Caco-2 (cell line): Measurements from ENCODE around the gene E2F4. TPM values are rescaled to one million over a fixed set of nuclear protein-coding genes. Genes with fewer than 3 reads are reported as not detected.

Source experiments
- BruUV-seq: library from RNA; stranded (reverse); fragments of 400-500 nt; replicated peaks from 2 replicates; lab custom pipeline; 2021; lab: Mats Ljungman, UMichigan
- CTCF ChIA-PET: fragments of 300-600 bp; sonication (Branson Sonifier 250); formaldehyde crosslinking; loops from one replicate; lab custom pipeline; 2022; ENCODE audit warnings: antibody characterized with exemption; lab: Charles Lee
- POLR2A ChIA-PET: fragments of 300-600 bp; sonication (Branson Sonifier 250); formaldehyde crosslinking; loops from one replicate; lab custom pipeline; 2022; ENCODE audit warnings: antibody characterized with exemption; lab: Charles Lee
- DNase-seq, 2 experiments: peaks; one replicate each; pipeline versions ENCODE4 v3.0.0 to v3.0.0-alpha.2; 2020 to 2022
- H3K27me3 ChIP-seq: replicated peaks from 2 replicates; pipeline ENCODE4 v1.6.0; 2011; ENCODE audit warnings: low read length; ENCODE audit not compliant: control insufficient read depth, insufficient read depth
- H3K36me3 ChIP-seq: 2 replicates; pipeline ENCODE4 v1.5.1; 2011; ENCODE audit warnings: low read length; ENCODE audit not compliant: control insufficient read depth, insufficient read depth
- H3K4me1 ChIP-seq: fragments of 250-450 bp; sonication (Bioruptor Pico); 2 replicates; pipeline ENCODE4 v1.5.1; 2020; ENCODE audit warnings: mild to moderate bottlenecking
- H3K4me3 ChIP-seq: 2 replicates; pipeline ENCODE4 v1.5.1; 2011; ENCODE audit warnings: low read depth, mild to moderate bottlenecking, control low read depth, low read length
- H3K9me3 ChIP-seq: fragments of 250-450 bp; sonication (Bioruptor Pico); 2 replicates; pipeline ENCODE4 v1.5.1; 2020; ENCODE audit warnings: mild to moderate bottlenecking, moderate library complexity
- H3K27ac Mint-ChIP-seq: one replicate; pipeline ENCODE4 v1.8.0; 2022; ENCODE audit warnings: mixed read lengths; ENCODE audit not compliant: unreplicated experiment
- H3K27me3 Mint-ChIP-seq: one replicate; pipeline ENCODE4 v1.8.0; 2022; ENCODE audit warnings: mixed read lengths; ENCODE audit not compliant: insufficient read depth, unreplicated experiment
- H3K36me3 Mint-ChIP-seq: one replicate; pipeline ENCODE4 v1.8.0; 2022; ENCODE audit warnings: mild to moderate bottlenecking, mixed read lengths; ENCODE audit not compliant: insufficient read depth, unreplicated experiment
- H3K4me1 Mint-ChIP-seq: one replicate; pipeline ENCODE4 v1.8.0; 2022; ENCODE audit warnings: low read depth, mixed read lengths; ENCODE audit not compliant: unreplicated experiment
- H3K4me3 Mint-ChIP-seq: one replicate; pipeline ENCODE4 v1.8.0; 2022; ENCODE audit warnings: mild to moderate bottlenecking, moderate library complexity, mixed read lengths; ENCODE audit not compliant: unreplicated experiment
- H3K9me3 Mint-ChIP-seq: one replicate; pipeline ENCODE4 v1.8.0; 2022; ENCODE audit warnings: mixed read lengths; ENCODE audit not compliant: unreplicated experiment
- intact Hi-C: fragments of 100-400 bp; cut with micrococcal nuclease; formaldehyde crosslinking; loops from one replicate; pipeline ENCODE4 v1.10.0; 2022; ENCODE audit not compliant: unreplicated experiment
- total RNA-seq: library from RNA; stranded (reverse); gene quantifications from 2 replicates; pipeline ENCODE4 v1.2.3, GENCODE V29; 2022
- TF ChIP-seq, protein P1 (sequence below), 2 experiments: fragments of 200-600 bp in 1 of 2; IDR thresholded peaks; 1 replicate in 1 of 2; 2 replicates in 1 of 2; pipeline versions ENCODE4 v1.5.1 to v1.8.0; 2011 to 2022; ENCODE audit warnings: antibody characterized with exemption in 1 of 2, control low read depth in 1 of 2, inconsistent platforms in 1 of 2, low read depth in 1 of 2, low read length in 1 of 2, mild to moderate bottlenecking in 1 of 2, moderate library complexity in 1 of 2; ENCODE audit not compliant: insufficient read depth in 1 of 2, severe bottlenecking in 1 of 2, unreplicated experiment in 1 of 2

The E2F4 gene
- total RNA-seq, 1 experiment from 2014 or later = 115 TPM

GRCh38 chr16:67147437-67148140, 44.4 kb upstream of the E2F4 start:
- peaks cover 4% of the 10 kb centered on the region; the same call in 1 of the 2 replicates for H3K36me3 ChIP-seq
- Mint-ChIP-seq H3K27me3 (no peaks in the 10 kb centered on the region), H3K27ac (no peak overlapping the region), H3K4me1 (no peaks in the 10 kb centered on the region), H3K36me3 (peaks cover 68% of the 10 kb centered on the region), H3K9me3 (no peaks in the 10 kb centered on the region), H3K4me3 (no peak overlapping the region)
- H3K27me3 ChIP-seq = no peaks in the 10 kb centered on the region
- CTCF ChIA-PET = no interaction called here
- H3K4me1 ChIP-seq = no peaks in the 10 kb centered on the region; the same call in none of the 2 replicates
- no peaks in the 10 kb centered on the region for H3K9me3 ChIP-seq
- H3K4me3 ChIP-seq = no peak overlapping the region
- TF ChIP-seq, protein P1, sequence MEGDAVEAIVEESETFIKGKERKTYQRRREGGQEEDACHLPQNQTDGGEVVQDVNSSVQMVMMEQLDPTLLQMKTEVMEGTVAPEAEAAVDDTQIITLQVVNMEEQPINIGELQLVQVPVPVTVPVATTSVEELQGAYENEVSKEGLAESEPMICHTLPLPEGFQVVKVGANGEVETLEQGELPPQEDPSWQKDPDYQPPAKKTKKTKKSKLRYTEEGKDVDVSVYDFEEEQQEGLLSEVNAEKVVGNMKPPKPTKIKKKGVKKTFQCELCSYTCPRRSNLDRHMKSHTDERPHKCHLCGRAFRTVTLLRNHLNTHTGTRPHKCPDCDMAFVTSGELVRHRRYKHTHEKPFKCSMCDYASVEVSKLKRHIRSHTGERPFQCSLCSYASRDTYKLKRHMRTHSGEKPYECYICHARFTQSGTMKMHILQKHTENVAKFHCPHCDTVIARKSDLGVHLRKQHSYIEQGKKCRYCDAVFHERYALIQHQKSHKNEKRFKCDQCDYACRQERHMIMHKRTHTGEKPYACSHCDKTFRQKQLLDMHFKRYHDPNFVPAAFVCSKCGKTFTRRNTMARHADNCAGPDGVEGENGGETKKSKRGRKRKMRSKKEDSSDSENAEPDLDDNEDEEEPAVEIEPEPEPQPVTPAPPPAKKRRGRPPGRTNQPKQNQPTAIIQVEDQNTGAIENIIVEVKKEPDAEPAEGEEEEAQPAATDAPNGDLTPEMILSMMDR (IDR thresholded peaks at IDR 0.05; ENCODE audit: insufficient read depth in 1 of 2, low read depth in 1 of 2, low read length in 1 of 2, severe bottlenecking in 1 of 2, unreplicated experiment in 1 of 2) = no peak
- intact Hi-C loops = no loop called here
- BruUV-seq = TSS peak; percentile 36
- DNase-seq = no peak
- POLR2A ChIA-PET = no interaction called here

GRCh38 chr16:67148221-67148620, 43.7 kb upstream of the E2F4 start:
- no peak overlapping the region for H3K4me3 Mint-ChIP-seq
- Histone ChIP-seq H3K9me3 (no peaks in the 10 kb centered on the region), H3K27me3 (no peaks in the 10 kb centered on the region), H3K4me3 (no peak overlapping the region), H3K4me1 (no peaks in the 10 kb centered on the region; the same call in none of the 2 replicates), H3K36me3 (peaks cover 4% of the 10 kb centered on the region; the same call in 1 of the 2 replicates)
- peaks cover 61% of the 10 kb centered on the region for H3K36me3 Mint-ChIP-seq
- H3K4me1 Mint-ChIP-seq = no peaks in the 10 kb centered on the region
- no peak overlapping the region for H3K27ac Mint-ChIP-seq
- intact Hi-C loops = no loop called here
- TF ChIP-seq, protein P1 (IDR thresholded peaks at IDR 0.05; ENCODE audit: insufficient read depth in 1 of 2, low read depth in 1 of 2, low read length in 1 of 2, severe bottlenecking in 1 of 2, unreplicated experiment in 1 of 2) = no peak
- TSS peak; percentile 34 for BruUV-seq
- no peaks in the 10 kb centered on the region for H3K9me3 Mint-ChIP-seq
- no peak for DNase-seq
- H3K27me3 Mint-ChIP-seq = no peaks in the 10 kb centered on the region
- ChIA-PET CTCF (interaction anchor here (0.6 kb wide), 1 partner anchor 107 kb away, joined by 6 read pairs; no protein-coding TSS in a partner anchor), POLR2A (no interaction called here)

- TF ChIP-seq, protein P1 (IDR thresholded peaks at IDR 0.05; ENCODE audit: insufficient read depth in 1 of 2, low read depth in 1 of 2, low read length in 1 of 2, severe bottlenecking in 1 of 2, unreplicated experiment in 1 of 2) = no peak
- BruUV-seq = no TSS peak
- H3K27ac Mint-ChIP-seq = no peak overlapping the region
- no peaks in the 10 kb centered on the region for H3K4me1 Mint-ChIP-seq
- Histone ChIP-seq H3K27me3 (no peaks in the 10 kb centered on the region), H3K36me3 (peaks cover 4% of the 10 kb centered on the region; the same call in 1 of the 2 replicates), H3K9me3 (no peaks in the 10 kb centered on the region), H3K4me1 (no peaks in the 10 kb centered on the region; the same call in none of the 2 replicates), H3K4me3 (no peak overlapping the region)
- no peaks in the 10 kb centered on the region for H3K27me3 Mint-ChIP-seq
- ChIA-PET POLR2A (no interaction called here), CTCF (interaction anchor here (0.6 to 0.8 kb wide), 2 partner anchors 36 to 107 kb away, joined by 3 to 6 read pairs; no protein-coding TSS in a partner anchor)
- peak overlapping the region; percentile 47 for H3K4me3 Mint-ChIP-seq
- H3K9me3 Mint-ChIP-seq = no peaks in the 10 kb centered on the region
- intact Hi-C loops = no loop called here
- peaks cover 56% of the 10 kb centered on the region for H3K36me3 Mint-ChIP-seq
- DNase-seq = no peak
Measured at GRCh38 chr16:67148656-67149275, 43.2 kb upstream of the E2F4 start.
